Stimulated activated naive CD4-positive, alpha-beta T cell treated with Interleukin-2 at 50 U/mL for 16 hours (primary cell): Measurements from ENCODE around the gene ZNF672.
"Not testable (repeated sequence)": the region's sequence is repeated elsewhere in the genome, so short reads cannot be mapped to it uniquely, and the experiment has no call there.

Source experiments
- DNase-seq: peaks from one replicate; lab custom pipeline; 2025; lab: John Stamatoyannopoulos, UW

ZNF672 gene

DNA sequence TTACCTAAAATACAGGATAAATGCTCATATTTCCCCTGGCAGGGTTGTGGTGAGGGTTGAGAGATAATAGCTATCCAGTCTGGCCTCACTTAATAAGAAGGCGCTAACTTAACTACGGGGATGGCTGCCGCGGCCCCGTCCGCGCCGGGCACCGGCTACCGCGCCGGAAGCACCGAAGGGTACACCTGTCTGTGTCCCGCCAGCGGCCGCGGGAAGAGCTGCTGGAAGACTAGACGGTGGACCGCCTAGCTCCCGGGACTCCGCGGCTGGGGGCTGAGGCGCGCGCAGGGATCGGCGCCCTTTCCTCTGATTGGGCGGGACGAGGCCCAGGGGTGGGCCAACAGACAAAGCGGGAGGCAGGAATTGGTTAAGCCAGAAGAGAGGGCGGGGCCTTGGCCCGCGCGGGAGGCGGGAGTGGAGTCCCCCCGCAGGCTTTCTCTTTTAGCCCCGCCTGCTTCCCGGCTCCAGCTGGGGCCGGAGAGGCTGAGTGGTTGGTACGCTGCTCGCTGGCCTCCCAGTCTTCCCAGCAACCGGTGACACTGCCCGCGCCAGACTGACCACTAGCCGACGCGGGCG is at the start of gene ZNF672:
Gene ZNF672, plus strand, starts transcription at position 444 of the 576 bp plus-strand sequence. CDS start 9,051 bp downstream, outside the sequence.
- peak; percentile 92 for DNase-seq

GRCh38 chr1:248788327-248788726 is 49.7 kb upstream of the ZNF672 start:
- no peak for DNase-seq

DNA sequence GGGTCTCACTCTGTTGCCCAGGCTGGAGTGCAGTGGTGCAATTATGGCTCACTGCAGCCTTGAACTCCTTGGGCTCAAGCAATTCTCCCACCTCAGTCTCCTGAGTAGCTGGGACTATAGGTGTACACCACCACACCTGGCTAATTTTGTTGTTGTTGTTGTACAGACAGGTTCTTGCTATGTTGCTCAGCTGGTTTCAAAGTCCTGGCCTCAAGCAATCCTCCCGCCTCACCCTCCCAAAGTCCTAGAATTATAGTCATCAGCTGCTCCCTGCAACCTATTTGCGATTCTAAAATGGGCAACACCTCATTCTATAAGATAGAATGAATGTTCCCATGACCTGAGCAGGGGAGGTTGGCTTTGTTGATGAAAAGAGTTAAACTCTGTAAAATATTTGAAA is 48.7 kb upstream of the ZNF672 start:
- not testable (repeated sequence) for DNase-seq

DNA sequence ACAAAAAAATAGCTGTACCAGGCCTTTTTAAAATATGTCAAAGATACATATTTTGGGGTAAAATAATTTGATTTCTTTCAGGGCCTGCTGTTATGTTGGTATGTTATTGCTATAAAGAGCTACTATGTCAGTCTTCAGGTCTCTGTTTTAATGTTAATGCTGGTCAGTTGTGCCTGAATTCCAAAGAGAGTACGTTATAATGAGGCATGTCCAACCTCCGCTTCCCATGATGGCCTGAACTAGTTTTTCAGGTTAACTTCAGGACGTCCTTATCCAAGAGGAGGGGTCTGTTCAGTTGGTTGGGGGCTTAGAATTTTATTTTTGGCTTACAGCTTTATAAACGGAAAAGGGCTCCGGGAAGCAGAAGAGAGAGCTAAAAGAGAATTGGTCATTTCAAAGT is 47.6 kb upstream of the ZNF672 start:
- no peak for DNase-seq

DNA sequence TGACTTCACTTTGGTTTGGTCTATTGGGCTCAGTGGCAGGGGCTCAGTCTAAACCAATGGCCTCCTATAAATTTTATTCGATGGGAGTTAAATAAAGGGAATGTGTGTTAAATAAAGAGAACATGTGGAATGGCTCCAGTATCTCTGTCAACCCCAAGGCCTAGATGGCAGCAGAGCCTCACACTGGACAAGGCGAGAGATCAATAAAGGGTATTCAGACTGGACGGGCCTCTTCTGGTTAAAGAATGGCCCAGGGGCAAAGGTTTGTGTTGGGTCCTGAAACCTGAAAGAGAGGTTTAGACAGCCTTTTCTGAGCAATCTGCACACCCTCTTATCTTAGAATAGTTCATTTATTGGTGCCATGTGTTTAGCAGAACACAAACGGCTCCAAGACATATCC is 47.0 kb upstream of the ZNF672 start:
- DNase-seq = no peak

GRCh38 chr1:248792342-248792741 is 45.7 kb upstream of the ZNF672 start:
- no peak for DNase-seq

DNA sequence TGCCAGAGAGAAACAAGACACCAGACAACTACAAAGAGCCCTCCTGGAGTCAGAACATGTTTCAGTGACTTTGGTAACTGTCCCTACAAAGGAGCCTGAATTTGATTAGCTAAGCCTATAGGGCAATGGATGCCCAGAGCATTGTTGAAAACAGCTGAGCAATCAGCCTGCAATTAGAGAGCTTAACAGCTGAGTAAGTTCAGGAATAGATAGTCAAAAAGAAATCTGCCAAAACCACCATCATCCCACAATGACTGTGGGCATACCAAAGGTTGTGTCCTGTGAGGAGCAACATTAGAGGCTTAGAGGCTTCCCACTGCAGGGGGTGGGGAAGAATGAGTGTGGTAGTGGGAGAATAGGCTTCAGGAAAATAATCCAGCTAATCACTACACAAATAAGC is 44.4 kb upstream of the ZNF672 start:
- DNase-seq = no peak

DNA sequence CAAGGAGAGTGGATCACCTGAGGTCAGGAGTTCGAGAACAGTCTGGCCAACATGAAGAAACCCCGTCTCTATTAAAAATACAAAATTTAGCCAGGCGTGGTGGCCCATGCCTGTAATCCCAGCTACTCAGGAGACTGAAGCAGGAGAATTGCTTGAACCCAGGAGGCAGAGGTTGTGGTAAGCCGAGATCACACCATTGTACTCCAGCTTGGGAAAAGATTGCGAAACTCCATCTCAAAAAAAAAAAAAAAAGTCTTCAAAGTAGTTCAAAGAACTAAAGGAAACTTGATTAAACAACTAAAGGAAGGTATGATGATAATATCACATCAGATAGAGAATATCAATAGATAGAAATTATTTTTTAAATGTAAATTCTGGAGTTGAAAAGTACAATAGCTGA is 43.4 kb upstream of the ZNF672 start:
- not testable (repeated sequence) for DNase-seq

DNA sequence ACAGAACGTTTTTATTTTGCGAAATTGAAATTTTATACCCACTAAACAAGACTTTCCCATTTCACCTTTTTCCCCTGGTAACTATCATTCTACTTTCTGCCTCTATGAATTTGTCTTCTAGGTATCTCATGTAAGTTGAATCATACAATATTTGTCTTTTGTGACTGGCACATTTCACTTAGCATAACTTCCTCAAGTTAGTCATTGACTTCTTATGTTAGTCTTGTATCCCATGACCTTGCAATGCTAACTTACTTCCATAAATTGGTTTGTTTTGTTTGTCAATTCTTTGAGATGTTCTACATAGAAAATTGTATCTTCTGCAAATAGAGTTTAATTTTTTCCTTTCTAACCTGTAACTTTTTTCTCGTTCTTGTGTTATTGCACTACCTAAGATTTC is 39.2 kb upstream of the ZNF672 start:
- no peak for DNase-seq

DNA sequence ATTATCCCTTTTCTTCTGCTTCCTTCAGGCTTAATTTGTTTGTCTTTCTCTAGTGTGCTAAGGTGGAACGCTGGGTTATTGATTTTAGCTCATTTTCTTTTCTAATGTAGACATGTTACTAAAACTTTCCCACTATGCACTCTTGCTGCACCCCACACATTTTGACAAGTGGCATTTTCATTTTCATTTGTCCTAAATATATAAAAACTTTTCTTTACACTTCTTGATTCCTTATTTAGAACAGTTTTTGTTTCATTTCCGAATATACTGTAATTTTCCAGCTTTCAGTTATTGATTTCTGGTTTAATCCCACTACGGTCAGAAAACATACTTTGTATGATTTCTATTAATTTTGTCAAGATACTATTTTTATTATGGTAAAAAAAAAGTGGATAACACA is 37.6 kb upstream of the ZNF672 start:
- no peak for DNase-seq

GRCh38 chr1:248802454-248802853 is 35.6 kb upstream of the ZNF672 start:
- DNase-seq = no peak

GRCh38 chr1:248803501-248803900 is 34.5 kb upstream of the ZNF672 start:
- DNase-seq = not testable (repeated sequence)

DNA sequence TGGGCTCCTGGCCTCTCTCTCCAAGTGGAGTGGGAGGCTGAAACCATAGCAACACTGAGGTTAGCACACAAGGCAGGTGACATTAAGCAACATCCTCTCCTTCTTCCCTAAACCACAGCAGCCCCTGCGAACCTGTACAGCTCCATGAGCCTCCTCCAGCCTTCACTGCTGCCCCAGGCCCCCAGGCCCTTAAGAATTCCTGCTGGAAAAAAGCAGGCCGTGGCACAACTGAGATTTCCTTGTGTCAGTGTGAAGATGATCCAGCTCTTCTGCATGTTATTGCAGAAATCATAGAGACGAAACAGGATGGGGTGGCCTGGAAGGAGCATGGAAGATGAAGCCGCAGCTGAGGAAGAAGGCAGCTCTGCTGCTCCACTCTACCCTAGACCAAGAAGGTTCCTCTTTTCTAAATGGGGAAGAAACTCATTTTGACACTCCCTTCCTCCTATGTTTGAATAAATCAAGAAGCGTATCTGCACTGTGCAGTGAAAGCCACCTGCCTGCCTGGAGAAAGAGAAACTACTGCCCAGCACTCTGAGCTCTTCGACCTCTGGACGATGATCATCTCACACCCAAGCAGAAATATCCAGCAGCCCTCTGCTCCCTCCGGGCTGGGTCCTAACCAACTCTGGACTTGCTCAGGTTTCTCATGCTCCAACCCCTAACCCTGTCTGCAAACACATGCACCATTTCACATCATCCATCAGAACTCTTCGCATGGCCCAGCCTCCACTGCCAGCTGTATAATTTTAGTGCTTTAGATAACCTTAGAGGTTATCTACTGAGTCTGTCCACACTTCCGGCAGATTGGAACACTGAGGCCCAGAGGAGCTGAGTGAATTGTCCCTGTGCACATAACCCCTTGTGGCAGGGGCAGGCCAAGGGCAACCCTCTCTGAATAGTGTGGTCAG is 33.0 kb upstream of the ZNF672 start:
- no peak for DNase-seq

DNA sequence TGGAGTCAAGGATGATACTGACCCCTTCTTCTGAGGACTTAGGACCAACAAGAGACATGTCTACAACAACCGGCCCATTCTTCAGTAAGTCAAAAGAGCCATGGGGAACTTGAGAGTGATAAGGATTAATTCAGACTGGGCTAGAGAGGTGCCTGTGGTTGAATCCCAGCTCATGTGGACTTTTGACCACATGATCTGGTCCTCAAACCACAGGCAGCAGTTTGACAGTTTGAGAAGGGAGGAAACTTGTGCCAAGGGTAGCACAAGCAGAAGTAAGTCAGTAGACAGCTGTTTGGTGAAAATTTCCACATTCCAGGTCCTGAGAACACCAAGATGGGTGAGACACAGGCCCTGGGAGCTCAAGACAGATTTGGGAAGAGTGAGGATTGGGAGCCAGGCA is 32.1 kb upstream of the ZNF672 start:
- no peak for DNase-seq

DNA sequence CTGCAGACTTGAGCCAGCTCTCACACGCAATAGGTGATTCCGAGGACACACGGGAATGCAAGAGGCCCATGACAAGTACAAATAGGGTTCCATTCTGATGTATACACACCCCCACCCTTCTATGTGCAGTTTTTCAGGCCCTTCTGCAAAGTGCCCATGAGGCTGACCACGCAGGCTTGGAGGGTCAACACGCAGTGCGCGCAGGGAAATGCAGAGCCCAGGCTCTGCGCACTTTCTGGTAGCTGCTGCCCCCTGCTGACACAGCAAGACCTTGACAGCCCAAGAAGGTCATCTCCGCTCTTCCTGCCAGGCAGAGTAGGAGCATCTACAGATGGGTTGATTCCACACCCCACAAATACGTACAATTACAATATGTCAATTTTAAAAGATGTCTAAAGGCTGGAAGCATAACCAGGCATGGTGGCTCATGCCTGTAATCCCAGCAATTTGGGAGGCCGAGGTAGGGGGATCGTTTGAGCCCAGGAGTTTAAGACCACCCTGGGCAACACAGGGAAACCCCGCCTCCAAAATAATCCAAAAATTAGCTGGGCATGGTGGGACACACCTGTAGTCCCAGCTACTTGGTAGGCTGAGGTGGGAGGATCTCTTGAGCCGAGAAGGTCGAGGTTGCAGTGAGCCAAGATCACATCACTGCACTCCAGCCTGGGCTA is 30.8 kb upstream of the ZNF672 start:
- peak; percentile 20 for DNase-seq

DNA sequence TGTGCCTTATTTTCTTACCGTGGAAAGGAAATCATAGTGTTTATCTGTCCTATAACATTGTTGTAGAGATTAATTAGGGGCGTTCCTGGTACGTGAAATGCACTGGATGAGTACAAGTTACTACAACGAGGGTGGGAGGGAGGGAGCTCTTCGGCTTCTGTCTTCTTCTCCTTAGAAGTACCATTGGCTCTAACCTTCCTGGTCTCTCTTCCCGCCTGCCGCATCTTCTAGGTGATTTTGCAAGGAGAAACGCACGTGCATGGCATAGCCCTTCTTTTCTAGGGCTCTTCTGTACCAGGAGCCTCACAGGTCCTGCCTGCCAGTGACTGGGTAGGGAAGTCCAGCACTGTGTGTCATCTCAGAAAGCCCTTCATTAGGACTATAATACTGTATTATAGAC is 29.1 kb upstream of the ZNF672 start:
- DNase-seq = no peak

DNA sequence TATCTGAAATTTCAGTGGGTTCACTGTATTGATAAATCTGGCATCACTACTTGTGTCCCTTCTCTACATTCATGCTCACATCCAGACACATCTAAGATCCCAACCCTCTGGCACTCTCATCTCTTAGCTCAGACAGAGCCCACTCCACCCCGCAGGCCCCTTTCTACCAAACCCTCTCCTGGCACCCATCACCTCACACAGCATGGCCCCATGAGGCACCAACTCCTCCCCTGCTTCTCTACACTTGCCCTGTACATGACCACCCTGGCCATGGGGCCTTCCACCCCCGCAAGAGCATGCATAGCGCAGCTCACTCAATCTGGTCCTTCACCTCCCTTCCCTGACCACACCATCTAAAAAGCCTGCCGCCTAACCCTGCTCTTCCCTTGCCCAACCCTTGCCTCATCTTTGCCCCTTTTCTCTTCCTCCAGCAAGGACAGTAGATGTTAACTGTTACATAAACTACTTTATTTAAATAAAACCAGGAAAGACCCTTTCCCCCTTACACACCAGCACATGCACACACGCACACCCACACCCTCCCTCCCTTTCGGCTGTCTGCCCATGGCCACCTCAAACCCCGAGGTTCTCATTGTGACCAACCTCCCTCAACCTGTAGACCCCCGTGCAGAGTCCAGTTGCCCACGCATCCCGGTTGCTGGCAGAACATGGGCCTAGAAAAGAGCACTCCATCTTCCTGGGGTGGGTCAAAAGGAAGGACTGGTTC is 27.9 kb upstream of the ZNF672 start:
- DNase-seq = no peak

DNA sequence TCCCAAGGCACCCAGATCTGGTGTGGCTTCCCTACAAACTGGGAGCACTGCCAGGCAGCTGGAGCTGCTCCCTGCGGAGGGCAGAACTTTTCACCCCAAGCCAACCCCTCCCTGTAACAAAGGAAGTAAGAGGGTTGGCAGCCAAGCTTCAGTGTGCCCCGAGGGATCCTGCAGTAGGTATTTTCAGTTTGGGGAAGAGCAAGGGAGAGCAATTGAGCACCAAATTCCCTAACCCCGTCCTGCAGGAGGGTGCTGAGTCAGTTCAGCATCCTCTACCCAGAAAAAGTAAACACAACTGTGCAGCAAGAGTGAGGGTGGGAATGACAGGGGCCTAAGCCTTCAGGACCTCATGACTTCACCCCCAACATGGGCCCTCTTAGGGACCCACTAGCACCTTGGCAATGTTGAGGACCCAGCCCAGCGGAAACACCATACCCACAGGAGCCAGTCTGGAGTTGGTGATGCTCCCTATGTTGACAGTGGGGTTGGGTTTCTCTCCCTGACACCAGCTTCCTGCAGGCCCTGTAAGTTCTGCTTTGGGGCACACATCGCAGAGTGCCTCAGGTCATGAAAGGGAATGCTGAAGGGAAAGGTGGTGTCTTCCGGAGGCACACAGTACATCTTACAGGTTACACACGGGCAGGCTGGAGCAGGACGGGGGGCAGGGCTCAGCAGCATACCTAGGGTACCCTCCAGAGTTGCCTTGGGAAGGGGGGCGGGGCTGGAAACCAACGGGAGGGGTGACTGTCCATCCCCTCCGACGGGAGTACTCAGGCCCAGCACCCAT is 27.1 kb upstream of the ZNF672 start:
- no peak for DNase-seq

- DNase-seq = no peak
These were observed 26.2 kb upstream of the ZNF672 start for GRCh38 chr1:248811514-248812490.

DNA sequence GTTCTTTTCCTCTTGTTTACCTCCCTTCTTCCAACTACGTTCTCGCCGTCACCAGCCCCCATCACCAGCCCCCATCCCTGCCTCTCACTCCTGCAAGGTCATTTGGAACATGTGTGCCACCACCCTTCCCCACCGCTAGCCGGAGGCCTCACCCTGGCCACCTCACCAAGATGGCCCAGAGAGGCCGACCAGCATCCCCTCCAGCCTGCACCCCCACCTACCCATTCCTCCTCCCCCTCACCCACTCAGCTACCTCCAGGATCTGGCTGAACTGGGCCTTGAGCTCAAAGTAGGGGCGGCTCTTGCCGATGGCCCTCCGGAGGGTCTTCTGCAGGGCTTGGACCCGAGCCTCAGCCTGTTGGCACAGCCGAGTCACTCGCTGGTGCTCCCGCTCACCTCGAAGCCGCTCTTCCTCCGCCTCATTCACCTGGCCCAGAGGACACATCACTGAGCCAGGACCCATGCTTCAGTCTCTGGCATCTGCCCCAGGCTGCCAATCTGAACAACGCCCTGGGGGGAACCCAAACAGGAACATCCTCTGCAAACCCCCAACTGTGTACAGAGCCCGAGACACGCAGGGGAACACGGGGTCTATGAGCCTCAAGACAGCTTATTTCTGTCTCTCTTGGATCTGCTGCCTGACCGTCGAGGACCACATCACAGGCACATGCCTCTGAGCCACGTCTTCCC is 25.1 kb upstream of the ZNF672 start:
- DNase-seq = no peak
